Omental fat pad (tissue), 4 donors: ENCODE data around the gene DCUN1D3. TPM values are rescaled to one million over a fixed set of nuclear protein-coding genes. Genes with fewer than 3 reads are reported as not detected.
"Not testable (repeated sequence)": the region's sequence is repeated elsewhere in the genome, so short reads cannot be mapped to it uniquely, and the experiment has no call there.

Source experiments
- ATAC-seq: fragments of 150-250 bp; one replicate; pipeline ENCODE4 v1.9.1; 2016; ENCODE audit warnings: mild to moderate bottlenecking, moderate library complexity; ENCODE audit not compliant: low FRiP score
- DNase-seq: peaks from one replicate; pipeline ENCODE4 v3.0.0-alpha.2; 2019; ENCODE audit warnings: low spot score
- CTCF ChIP-seq, 3 donors: fragments of 450-650 bp; IDR thresholded peaks; one replicate each; pipeline ENCODE4 v1.5.1; 2016 to 2017; ENCODE audit warnings: antibody characterized with exemption in 3 of 3, mild to moderate bottlenecking in 3 of 3, moderate library complexity in 2 of 3
- total RNA-seq, 4 donors: library from RNA; depleted of rRNA; stranded (reverse); fragments of >200 nt; gene quantifications; one replicate each; pipeline ENCODE4 v1.1.0, GENCODE V29; 2016

Gene DCUN1D3
- total RNA-seq, 4 donors from 2014 or later: 37.4 to 103 (median 79.9) TPM

DNA sequence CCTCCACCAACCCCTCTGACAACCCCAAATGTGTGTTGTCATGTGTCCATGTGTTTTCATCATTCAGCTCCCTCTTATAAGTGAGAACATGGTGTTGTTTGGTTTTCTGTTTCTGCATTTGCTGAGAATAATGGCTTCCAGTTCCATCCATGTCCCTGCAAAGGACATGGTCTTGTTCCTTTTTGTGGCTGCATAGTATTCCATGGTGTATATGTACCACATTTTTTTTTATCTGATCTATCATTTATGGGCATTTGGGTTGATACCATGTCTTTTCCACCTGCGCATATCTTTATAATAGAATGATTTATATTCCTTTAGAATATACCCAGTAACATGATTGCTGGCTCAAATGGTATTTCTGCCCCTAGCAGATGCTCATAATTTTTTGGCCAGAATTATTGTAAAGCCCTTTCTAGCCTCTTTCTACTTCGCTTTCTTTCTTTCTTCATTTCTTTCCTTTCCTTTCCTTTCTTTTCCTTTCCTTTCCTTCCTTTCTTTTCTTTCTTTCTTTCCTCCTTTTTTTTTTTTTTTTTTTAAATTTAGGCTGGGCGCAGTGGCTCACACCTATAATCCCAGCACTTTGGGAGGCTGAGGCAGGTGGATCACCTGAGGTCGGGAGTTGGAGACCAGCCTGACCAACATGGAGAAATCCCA lies 81.1 kb downstream of the DCUN1D3 start:
- TF ChIP-seq CTCF (IDR thresholded peaks at IDR 0.05): no peak
- DNase-seq (no peak), ATAC-seq (no peak)

GRCh38 chr16:20814784-20815183 lies 85.4 kb downstream of the DCUN1D3 start:
- no peak for ATAC-seq
- DNase-seq: no peak
- TF ChIP-seq CTCF (IDR thresholded peaks at IDR 0.05): no peak

GRCh38 chr16:20812510-20812909 lies 87.6 kb downstream of the DCUN1D3 start:
- no peak for TF ChIP-seq CTCF (IDR thresholded peaks at IDR 0.05)
- DNase-seq: no peak
- ATAC-seq: no peak

DNA sequence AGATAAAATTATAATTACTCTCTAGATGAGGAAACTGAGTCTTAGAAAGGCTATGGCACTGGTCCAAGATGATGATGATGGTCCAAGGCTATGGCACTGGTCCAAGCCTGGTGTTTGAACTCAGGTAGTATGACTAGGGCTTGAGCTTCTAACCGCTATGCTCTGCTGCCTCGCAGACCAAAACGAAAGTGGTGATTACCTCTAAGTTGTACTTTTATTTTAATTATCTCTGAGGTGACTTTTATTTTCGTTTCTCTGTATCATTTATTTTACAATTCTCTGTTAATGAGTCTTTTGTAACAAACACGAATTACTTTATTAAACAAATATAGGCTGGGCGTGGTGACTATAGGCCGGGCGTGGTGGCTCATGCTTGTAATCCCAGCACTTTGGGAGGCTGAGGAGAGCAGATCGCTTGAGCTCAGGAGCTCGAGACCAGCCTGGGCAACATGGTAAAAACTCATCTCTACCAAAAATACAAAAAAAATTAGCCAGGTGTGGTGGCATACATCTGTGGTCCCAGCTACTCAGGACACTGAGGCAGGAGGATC lies 88.2 kb downstream of the DCUN1D3 start:
- DNase-seq (no peak), ATAC-seq (no peak)
- TF ChIP-seq CTCF (IDR thresholded peaks at IDR 0.05): no peak

- TF ChIP-seq CTCF (IDR thresholded peaks at IDR 0.05): no peak
- DNase-seq (no peak), ATAC-seq (no peak)
Measured at GRCh38 chr16:20807862-20808261, 92.3 kb downstream of the DCUN1D3 start.

DNA sequence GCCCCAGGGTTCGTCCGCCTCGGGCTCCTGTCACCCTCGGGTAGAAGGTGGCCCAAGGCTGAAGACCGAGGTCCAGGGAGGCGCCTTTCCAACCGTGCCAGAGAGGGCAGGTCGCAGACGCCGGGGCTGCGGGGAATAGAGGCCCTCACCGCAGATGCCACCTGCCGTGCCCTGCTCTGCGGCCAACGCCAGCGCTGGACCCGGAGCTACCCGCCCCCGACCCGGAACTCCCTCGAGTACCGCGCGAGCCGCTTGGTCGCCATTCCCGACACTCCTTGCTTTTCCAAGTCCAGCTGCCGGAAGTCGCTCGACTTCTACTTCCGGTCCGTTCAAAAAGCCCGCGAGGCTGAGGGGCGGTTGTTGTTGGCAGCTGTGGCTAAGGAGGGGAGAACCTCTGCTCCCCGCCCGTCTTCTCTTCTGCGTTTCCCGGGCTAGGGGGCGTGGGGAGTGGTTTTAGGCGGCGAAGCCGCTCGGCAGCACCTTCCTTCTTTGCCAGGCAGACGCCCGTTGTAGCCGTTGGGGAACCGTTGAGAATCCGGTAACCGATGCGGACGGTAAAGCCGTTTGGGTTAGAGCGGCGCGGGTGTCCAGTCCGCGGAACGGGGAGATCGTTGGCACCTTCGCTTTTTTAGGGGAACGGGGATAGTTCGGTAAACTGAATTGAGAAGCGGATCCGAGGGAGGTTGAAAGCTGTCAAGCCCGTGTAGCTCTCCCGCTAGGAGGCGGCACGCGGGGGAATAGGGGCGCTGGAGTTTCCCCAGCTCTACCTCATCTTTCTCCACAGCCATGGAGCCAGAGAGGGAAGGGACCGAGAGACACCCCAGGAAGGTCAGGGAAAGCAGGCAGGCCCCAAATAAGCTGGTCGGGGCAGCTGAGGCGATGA lies 93.7 kb downstream of the DCUN1D3 start, which contains the start of the genes ERI2 and REXO5:
Gene ERI2, minus strand, starts transcription at position 305 of the 883 bp plus-strand sequence. Its CDS starts 42 bp downstream, at position 263.
Gene REXO5, plus strand, starts transcription at position 360 of the 883 bp plus-strand sequence. Its CDS starts 427 bp downstream, at position 787.
- no peak for TF ChIP-seq CTCF (IDR thresholded peaks at IDR 0.05)
- ATAC-seq: peak; percentile 94
- peak; percentile 88 for DNase-seq

- DNase-seq, ATAC-seq: not testable (repeated sequence)
Measured at GRCh38 chr16:20805684-20806167, 94.4 kb downstream of the DCUN1D3 start.
